ENCODE measurements around the gene RASGEF1C.
"Not testable (repeated sequence)": the region's sequence is repeated elsewhere in the genome, so short reads cannot be mapped to it uniquely, and the experiment has no call there.

GRCh38 chr5:180210077-180210476 lies 1.1 kb upstream of the RASGEF1C start:
- TF ChIP-seq POLR2A (IDR thresholded peaks at IDR 0.05; ENCODE audit: low read length); GATA1 (IDR thresholded peaks at IDR 0.05; ENCODE audit: low read depth, low read length): not testable (repeated sequence)

Data from erythroblast (primary cell).